ENCODE results near the gene APEH.
"Not testable (repeated sequence)": the region's sequence is repeated elsewhere in the genome, so short reads cannot be mapped to it uniquely, and the experiment has no call there.

GRCh38 chr3:49685846-49686245 is 11.7 kb downstream of the APEH start:
- TF ChIP-seq CTCF (conservative IDR thresholded peaks at IDR 0.05); ZFX (IDR thresholded peaks at IDR 0.05): not testable (repeated sequence)

Data from C4-2B (cell line).